IgD-negative memory B cell (primary cell): ENCODE measurements around the gene TFAP2A. TPM values are rescaled to one million over a fixed set of nuclear protein-coding genes. Genes with fewer than 3 reads are reported as not detected.

Source experiments
- H3K27ac Mint-ChIP-seq, 3 donors: one replicate each; pipeline ENCODE4 v1.8.0; 2020 to 2022; ENCODE audit warnings: mild to moderate bottlenecking in 3 of 3, mixed read lengths in 3 of 3, moderate library complexity in 1 of 3
- H3K27me3 Mint-ChIP-seq: one replicate; pipeline ENCODE4 v1.8.0; 2021; ENCODE audit warnings: mixed read lengths
- H3K36me3 Mint-ChIP-seq: one replicate; pipeline ENCODE4 v1.8.0; 2020; ENCODE audit warnings: mild to moderate bottlenecking, mixed read lengths
- H3K4me1 Mint-ChIP-seq, 3 donors: one replicate each; pipeline ENCODE4 v1.8.0; 2020 to 2022; ENCODE audit warnings: mixed read lengths in 3 of 3, mild to moderate bottlenecking in 1 of 3
- H3K4me3 Mint-ChIP-seq, 4 donors: one replicate each; pipeline ENCODE4 v1.8.0; 2020 to 2022; ENCODE audit warnings: mild to moderate bottlenecking in 4 of 4, mixed read lengths in 4 of 4, moderate library complexity in 3 of 4
- H3K9me3 Mint-ChIP-seq, 3 donors: one replicate each; pipeline ENCODE4 v1.8.0; 2020 to 2021; ENCODE audit warnings: mixed read lengths in 3 of 3, mild to moderate bottlenecking in 1 of 3
- polyA plus RNA-seq: library from polyadenylated mRNA; unstranded; fragments of 300-500 nt; fragmentation: Illumina TruSeq; gene quantifications from one replicate; pipeline ENCODE4 v1.2.3, GENCODE V29; 2021

TFAP2A gene
- not detected for polyA plus RNA-seq

- Mint-ChIP-seq H3K4me1 (peaks cover 4 to 14% (median 10%) of the 10 kb centered on the region in 3 donors), H3K4me3 (peak within 1 kb of the TSS; percentile 71 to 95 (median 90)), H3K36me3 (peaks cover 2% of the 10 kb centered on the region), H3K27me3 (peaks cover 74% of the 10 kb centered on the region), H3K27ac (peak within 1 kb of the TSS; percentile 89 to 98 (median 95)), H3K9me3 (peaks cover 4 to 24% (median 7%) of the 10 kb centered on the region in 3 donors)
Observed at GRCh38 chr6:10414756-10415616, at the start of gene TFAP2A. Gene TFAP2A (minus strand): TSS chr6:10415074. CDS start chr6:10414991, 83 bp downstream.

GRCh38 chr6:10463491-10464481, 48.9 kb upstream of the TFAP2A start:
- Mint-ChIP-seq H3K4me1 (peaks cover 7 to 9% (median 9%) of the 10 kb centered on the region in 3 donors), H3K36me3 (no peaks in the 10 kb centered on the region), H3K4me3 (no peak overlapping the region), H3K27me3 (peaks cover 10% of the 10 kb centered on the region), H3K9me3 (peaks cover 0 to 2% (median 0%) of the 10 kb centered on the region in 3 donors), H3K27ac (no peak overlapping the region)

- Mint-ChIP-seq H3K9me3 (peaks cover 0 to 2% (median 0%) of the 10 kb centered on the region in 3 donors), H3K36me3 (no peaks in the 10 kb centered on the region), H3K27ac (no peak overlapping the region), H3K27me3 (peaks cover 10% of the 10 kb centered on the region), H3K4me3 (no peak overlapping the region), H3K4me1 (peaks cover 7 to 9% (median 9%) of the 10 kb centered on the region in 3 donors)
Observed at GRCh38 chr6:10463040-10463439, 48.2 kb upstream of the TFAP2A start.

- H3K9me3 Mint-ChIP-seq: peaks cover 0 to 2% (median 0%) of the 10 kb centered on the region in 3 donors
- H3K4me1 Mint-ChIP-seq: peaks cover 7 to 9% (median 9%) of the 10 kb centered on the region in 3 donors
- H3K4me3 Mint-ChIP-seq: no peak overlapping the region
- no peaks in the 10 kb centered on the region for H3K36me3 Mint-ChIP-seq
- H3K27ac Mint-ChIP-seq: no peak overlapping the region
- H3K27me3 Mint-ChIP-seq: peaks cover 15% of the 10 kb centered on the region
Observed at GRCh38 chr6:10461850-10462249, 47.0 kb upstream of the TFAP2A start.

GRCh38 chr6:10460096-10460495, 45.2 kb upstream of the TFAP2A start:
- Mint-ChIP-seq H3K36me3 (no peaks in the 10 kb centered on the region), H3K4me3 (peak overlapping the region in 1 of 4 donors; percentile 70), H3K9me3 (peaks cover 0 to 2% (median 0%) of the 10 kb centered on the region in 3 donors), H3K27me3 (peaks cover 17% of the 10 kb centered on the region), H3K27ac (no peak overlapping the region), H3K4me1 (peaks cover 7 to 9% (median 9%) of the 10 kb centered on the region in 3 donors)

GRCh38 chr6:10458287-10458686, 43.4 kb upstream of the TFAP2A start:
- Mint-ChIP-seq H3K9me3 (peaks cover 0 to 2% (median 0%) of the 10 kb centered on the region in 3 donors), H3K27ac (no peak overlapping the region), H3K4me3 (no peak overlapping the region), H3K4me1 (peaks cover 7 to 9% (median 9%) of the 10 kb centered on the region in 3 donors), H3K36me3 (no peaks in the 10 kb centered on the region), H3K27me3 (peaks cover 19% of the 10 kb centered on the region)

GRCh38 chr6:10453596-10453995, 38.7 kb upstream of the TFAP2A start:
- H3K36me3 Mint-ChIP-seq: peaks cover 2% of the 10 kb centered on the region
- no peak overlapping the region for H3K27ac Mint-ChIP-seq
- no peaks in the 10 kb centered on the region for H3K4me1 Mint-ChIP-seq
- no peak overlapping the region for H3K4me3 Mint-ChIP-seq
- H3K9me3 Mint-ChIP-seq: no peaks in the 10 kb centered on the region
- H3K27me3 Mint-ChIP-seq: peaks cover 10% of the 10 kb centered on the region

- H3K27ac Mint-ChIP-seq: no peak overlapping the region
- no peaks in the 10 kb centered on the region for H3K9me3 Mint-ChIP-seq
- H3K27me3 Mint-ChIP-seq: peaks cover 6% of the 10 kb centered on the region
- no peak overlapping the region for H3K4me3 Mint-ChIP-seq
- no peaks in the 10 kb centered on the region for H3K4me1 Mint-ChIP-seq
- peaks cover 2% of the 10 kb centered on the region for H3K36me3 Mint-ChIP-seq
Observed at GRCh38 chr6:10451828-10452509, 37.1 kb upstream of the TFAP2A start.

- no peaks in the 10 kb centered on the region for H3K4me1 Mint-ChIP-seq
- peaks cover 2% of the 10 kb centered on the region for H3K36me3 Mint-ChIP-seq
- no peak overlapping the region for H3K27ac Mint-ChIP-seq
- H3K9me3 Mint-ChIP-seq: no peaks in the 10 kb centered on the region
- peaks cover 5% of the 10 kb centered on the region for H3K27me3 Mint-ChIP-seq
- no peak overlapping the region for H3K4me3 Mint-ChIP-seq
Observed at GRCh38 chr6:10451394-10451793, 36.5 kb upstream of the TFAP2A start.

GRCh38 chr6:10449751-10450150, 34.9 kb upstream of the TFAP2A start:
- Mint-ChIP-seq H3K9me3 (no peaks in the 10 kb centered on the region), H3K4me1 (no peaks in the 10 kb centered on the region), H3K4me3 (no peak overlapping the region), H3K27me3 (peaks cover 3% of the 10 kb centered on the region), H3K36me3 (peaks cover 2% of the 10 kb centered on the region), H3K27ac (peak overlapping the region in 1 of 3 donors; percentile 39)

- H3K36me3 Mint-ChIP-seq: peaks cover 2% of the 10 kb centered on the region
- H3K9me3 Mint-ChIP-seq: no peaks in the 10 kb centered on the region
- H3K4me1 Mint-ChIP-seq: no peaks in the 10 kb centered on the region
- no peak overlapping the region for H3K4me3 Mint-ChIP-seq
- no peak overlapping the region for H3K27ac Mint-ChIP-seq
- H3K27me3 Mint-ChIP-seq: peaks cover 12% of the 10 kb centered on the region
Observed at GRCh38 chr6:10448096-10448495, 33.2 kb upstream of the TFAP2A start.

- Mint-ChIP-seq H3K27ac (no peak overlapping the region), H3K9me3 (peaks cover 0 to 3% (median 0%) of the 10 kb centered on the region in 3 donors), H3K4me3 (no peak overlapping the region), H3K36me3 (no peaks in the 10 kb centered on the region), H3K4me1 (no peaks in the 10 kb centered on the region), H3K27me3 (peaks cover 16% of the 10 kb centered on the region)
Observed at GRCh38 chr6:10446548-10446947, 31.7 kb upstream of the TFAP2A start.

- H3K27ac Mint-ChIP-seq: no peak overlapping the region
- peaks cover 0 to 4% (median 0%) of the 10 kb centered on the region in 3 donors for H3K9me3 Mint-ChIP-seq
- H3K4me1 Mint-ChIP-seq: peaks cover 0 to 2% (median 0%) of the 10 kb centered on the region in 3 donors
- peaks cover 28% of the 10 kb centered on the region for H3K27me3 Mint-ChIP-seq
- H3K4me3 Mint-ChIP-seq: no peak overlapping the region
- H3K36me3 Mint-ChIP-seq: peaks cover 3% of the 10 kb centered on the region
Observed at GRCh38 chr6:10441655-10442009, 26.8 kb upstream of the TFAP2A start.

- Mint-ChIP-seq H3K27me3 (peaks cover 28% of the 10 kb centered on the region), H3K9me3 (peaks cover 0 to 4% (median 0%) of the 10 kb centered on the region in 3 donors), H3K4me1 (peaks cover 0 to 2% (median 0%) of the 10 kb centered on the region in 3 donors)
Observed at GRCh38 chr6:10441004-10441654, 26.3 kb upstream of the TFAP2A start.

More at GRCh38 chr6:10441004-10441654, 26.3 kb upstream of the TFAP2A start:
- Mint-ChIP-seq H3K4me3 (no peak overlapping the region), H3K27ac (peak overlapping the region in 1 of 3 donors; percentile 46), H3K36me3 (peaks cover 3% of the 10 kb centered on the region)
